MV-4-11 (cell line): Measurements from ENCODE around the gene DNASE2.
A peak's percentile ranks its signal among the peaks of the same experiment; 100 is the strongest.
"Not testable (repeated sequence)": the region's sequence is repeated elsewhere in the genome, so short reads cannot be mapped to it uniquely, and the experiment has no call there.

Source experiments
- DNase-seq: peaks from one replicate; lab custom pipeline; 2025; lab: John Stamatoyannopoulos, UW

Gene DNASE2

DNA sequence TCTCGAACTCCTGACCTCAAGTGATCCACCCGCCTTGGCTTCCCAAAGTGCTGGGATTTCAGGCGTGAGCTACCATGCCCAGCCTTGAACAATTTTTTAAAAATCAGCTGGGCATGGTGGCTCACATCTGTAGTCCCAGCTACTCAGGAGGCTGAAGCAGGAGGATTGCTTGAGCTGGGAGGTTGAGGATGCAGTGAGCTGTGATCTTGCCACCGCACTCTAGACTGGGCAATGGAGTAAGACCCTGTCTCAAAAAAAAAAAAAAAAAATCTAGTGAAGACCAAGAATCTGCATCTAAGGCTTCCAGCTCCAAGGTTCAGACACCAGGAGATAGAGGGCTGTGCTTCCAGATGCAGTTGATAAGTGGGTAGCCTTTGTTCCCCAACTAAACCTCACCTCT, 17.1 kb downstream of the DNASE2 start:
- DNase-seq: no peak

DNA sequence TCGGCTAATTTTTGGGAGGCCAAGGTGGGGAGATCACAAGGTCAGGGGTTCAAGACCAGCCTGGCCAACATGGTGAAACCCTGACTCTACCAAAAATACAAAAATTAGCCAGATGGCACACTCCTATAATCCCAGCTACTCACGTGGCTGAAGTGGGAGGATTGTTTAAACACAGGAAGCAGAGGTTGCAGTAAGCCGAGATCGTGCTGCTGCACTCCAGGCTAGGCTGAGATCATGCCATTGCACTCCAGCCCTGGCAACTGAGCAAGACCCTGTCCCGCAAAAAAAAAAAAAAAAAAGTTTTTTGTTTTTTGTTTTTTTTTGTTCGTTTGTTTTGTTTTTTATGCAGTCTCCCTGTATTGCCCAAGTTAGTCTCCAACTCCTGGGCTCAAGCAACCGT, 21.7 kb downstream of the DNASE2 start:
- peak; percentile 32 for DNase-seq

DNA sequence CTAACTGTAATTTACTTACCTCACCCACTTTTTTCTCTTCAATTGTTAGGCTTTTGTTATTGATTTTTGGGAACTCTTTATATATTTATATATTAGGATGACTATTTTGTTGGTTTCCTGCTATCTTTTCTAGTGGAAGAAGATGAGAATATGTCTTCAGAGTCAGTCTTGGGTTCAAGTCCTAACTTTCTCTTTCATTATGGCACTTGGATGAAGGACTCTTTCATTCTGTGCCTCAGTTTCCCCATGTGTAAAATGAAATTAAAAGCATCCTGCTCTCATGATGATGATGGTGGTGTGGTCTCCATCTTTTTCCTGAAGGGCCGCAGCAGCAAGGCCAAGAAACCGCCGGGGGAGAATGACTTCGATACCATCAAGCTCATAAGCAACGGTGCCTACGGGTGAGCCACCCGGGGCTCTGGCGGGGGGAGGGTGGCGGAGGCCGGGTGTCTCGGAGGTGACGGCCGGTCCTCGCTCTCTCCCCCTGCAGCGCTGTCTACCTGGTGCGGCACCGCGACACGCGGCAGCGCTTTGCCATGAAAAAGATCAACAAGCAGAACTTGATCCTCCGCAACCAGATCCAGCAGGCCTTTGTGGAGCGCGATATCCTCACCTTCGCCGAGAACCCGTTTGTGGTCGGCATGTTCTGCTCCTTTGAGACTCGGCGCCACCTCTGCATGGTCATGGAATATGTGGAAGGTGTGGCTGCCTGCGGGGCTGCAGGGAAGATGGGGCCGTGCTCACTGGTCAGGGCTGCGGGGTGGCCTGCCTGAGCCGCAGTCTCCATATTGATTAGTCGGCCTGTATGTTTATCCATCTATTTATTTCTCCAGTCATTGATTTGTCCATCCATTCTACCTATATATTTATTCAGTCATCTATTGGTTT, 23.0 kb downstream of the DNASE2 start:
- no peak for DNase-seq

DNA sequence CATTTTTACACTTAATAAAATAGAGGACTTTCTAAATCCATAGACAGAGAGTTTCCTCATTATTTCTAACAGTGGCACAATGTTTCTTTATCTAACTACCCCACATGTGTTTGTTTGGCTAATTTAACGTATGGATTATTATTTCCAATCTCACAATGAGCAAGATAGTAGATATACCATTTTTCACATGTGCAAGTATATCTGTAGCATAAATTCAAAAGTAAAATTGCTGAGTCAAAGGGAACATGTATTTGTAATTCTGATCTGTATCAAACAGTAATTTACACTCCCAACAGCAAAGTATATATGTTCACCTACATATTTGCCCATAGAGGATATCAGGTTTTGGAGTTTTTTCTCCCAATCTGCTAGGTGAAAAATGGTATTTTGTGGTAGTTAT, 24.6 kb downstream of the DNASE2 start:
- no peak for DNase-seq

DNA sequence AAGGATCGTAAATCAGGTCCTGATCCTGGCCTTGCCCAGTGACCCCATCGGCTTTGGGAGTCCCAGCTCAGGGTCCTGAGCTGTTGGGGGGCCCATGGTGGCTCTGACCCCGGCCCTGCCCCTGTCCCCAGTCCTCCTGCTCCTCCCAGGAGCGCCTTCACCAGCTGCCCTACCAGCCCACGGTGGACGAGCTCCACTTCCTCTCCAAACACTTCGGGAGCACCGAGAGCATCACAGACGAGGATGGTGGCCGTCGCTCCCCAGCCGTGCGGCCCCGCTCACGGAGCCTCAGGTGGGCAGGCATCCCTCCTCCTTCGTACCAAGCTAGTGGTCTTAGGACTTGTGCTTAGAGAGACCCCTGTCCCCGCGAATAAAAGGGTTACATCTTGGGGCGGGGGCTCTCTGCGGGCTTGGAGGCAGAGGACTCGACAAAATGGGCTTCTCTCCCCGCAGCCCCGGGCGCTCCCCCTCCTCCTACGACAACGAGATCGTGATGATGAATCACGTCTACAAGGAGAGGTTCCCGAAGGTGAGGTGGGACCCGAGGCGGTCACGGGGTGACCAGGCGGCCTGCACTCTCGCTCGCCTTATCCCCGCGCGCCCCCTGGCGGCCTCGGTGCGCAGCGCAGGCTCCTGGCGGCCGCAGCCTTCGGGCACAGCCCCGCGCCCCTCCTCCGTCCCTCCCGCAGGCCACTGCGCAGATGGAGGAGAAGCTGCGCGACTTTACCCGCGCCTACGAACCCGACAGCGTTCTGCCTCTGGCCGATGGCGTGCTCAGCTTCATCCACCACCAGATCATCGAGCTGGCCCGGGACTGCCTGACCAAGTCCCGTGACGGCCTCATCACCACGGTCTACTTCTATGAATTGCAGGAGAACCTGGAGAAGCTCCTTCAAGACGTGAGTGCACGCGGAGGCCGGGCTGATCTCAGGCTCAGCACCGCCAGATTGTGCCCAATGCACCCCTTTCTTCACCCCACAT, 33.8 kb downstream of the DNASE2 start:
- DNase-seq: peak; percentile 65

DNA sequence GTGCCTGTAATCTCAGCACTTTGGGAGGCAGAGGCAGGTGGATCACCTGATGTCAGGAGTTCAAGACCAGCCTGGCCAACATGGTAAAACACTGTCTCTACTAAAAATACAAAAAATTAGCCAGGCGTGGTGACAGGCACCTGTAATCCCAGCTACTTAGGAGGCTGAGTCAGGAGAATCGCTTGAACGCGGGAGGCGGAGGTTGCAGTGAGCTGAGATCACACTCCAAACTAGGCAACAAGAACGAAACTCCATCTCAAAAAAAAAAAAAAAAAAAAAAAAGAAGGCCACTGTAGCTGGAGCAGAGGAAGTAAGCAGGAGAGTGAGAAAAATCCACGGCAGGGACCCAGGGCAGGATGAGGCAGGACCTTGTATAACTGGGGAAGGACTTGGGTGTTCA, 34.6 kb downstream of the DNASE2 start:
- not testable (repeated sequence) for DNase-seq

DNA sequence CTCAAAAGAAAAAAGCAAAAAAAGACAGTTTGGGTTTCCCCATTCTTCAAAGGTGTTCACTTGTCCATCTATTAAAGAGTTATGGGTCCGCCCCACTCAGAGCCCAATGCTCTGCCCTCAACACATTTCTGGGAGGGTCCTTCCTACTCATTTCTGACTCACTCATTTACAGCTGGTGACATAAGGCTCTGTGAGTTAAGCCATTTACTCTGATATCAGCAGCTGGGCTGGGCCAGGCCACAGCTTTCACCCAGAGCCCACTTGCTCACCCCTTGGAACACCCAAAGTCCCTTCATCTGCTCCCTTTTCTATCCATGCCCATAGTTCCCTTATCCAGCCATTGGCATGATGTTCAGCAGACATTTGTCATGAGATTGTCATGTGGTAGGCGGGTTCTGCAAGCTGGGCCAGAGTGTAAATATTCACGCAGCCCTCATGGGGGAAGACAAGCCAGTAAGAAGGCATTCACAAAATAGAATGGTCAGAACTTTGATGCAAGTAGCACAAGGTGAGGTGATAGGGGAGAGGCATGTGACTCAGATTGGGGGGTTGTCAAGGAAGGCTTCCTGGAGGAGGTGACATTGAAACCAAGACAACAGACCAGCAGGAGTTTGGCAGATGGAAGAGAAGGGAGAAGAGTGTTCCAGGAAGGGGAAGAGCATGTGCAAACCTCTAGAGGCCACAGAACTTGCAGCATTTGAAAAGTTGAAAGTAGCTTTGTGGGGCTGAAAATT, 37.1 kb downstream of the DNASE2 start:
- DNase-seq: no peak

DNA sequence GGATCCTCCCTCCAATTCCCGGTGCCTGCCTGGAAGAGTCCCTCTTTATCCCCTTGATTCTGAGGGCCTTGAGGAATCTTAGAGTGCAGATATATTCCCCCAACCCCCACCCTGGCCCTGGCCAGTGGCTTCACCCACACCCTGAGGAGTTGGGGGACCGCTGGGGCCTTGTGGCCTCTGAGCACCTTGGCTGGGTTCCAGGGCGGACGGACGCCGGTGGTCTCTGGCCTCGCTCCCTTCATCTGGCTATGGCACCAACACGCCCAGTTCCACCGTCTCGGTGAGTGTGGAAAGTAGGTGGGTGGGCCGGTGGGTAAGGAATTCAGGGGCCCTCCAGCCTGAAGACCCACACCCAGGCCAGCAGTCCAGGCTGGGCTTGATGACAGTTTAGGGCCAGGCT, 37.9 kb downstream of the DNASE2 start:
- DNase-seq: no peak

DNA sequence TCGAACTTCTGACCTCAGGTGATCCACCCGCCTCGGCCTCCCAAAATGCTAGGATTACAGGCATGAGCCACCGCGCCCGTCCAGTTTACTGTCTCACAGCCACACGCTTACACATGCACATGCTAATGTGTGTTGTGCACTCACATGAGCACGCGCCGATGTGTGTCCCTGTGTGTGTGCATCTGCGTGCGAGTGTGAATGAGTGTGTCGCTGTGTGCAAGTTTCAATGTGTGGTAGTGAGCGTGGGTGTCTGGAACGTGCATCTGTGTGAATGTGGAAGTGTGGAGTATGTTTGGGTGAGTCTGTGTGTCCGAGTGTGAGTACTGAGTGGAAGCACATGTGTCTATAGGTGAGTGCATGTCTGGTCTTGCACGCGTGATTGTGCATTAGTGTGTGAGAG, 38.7 kb downstream of the DNASE2 start:
- no peak for DNase-seq

DNA sequence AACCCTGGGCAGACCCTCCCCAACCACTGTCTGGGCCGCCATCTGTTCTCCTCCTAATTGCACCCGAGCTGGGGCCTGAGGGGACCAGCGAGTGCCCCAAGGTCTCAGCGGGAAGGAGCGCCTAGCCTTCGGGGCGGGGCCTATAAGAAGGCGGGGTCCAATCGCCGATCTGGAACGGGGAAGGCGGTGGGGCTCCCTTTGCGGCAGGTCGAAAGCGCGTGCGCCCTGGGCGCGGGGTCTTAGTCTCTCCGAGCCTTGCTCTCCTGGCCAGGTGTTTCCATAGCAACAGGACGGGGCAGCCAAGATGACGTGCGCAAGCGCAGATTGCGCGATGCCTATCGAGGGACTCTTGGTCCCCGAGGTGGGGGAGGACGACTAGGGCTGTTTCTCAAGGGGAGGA, 40.2 kb downstream of the DNASE2 start:
- DNase-seq: no peak

DNA sequence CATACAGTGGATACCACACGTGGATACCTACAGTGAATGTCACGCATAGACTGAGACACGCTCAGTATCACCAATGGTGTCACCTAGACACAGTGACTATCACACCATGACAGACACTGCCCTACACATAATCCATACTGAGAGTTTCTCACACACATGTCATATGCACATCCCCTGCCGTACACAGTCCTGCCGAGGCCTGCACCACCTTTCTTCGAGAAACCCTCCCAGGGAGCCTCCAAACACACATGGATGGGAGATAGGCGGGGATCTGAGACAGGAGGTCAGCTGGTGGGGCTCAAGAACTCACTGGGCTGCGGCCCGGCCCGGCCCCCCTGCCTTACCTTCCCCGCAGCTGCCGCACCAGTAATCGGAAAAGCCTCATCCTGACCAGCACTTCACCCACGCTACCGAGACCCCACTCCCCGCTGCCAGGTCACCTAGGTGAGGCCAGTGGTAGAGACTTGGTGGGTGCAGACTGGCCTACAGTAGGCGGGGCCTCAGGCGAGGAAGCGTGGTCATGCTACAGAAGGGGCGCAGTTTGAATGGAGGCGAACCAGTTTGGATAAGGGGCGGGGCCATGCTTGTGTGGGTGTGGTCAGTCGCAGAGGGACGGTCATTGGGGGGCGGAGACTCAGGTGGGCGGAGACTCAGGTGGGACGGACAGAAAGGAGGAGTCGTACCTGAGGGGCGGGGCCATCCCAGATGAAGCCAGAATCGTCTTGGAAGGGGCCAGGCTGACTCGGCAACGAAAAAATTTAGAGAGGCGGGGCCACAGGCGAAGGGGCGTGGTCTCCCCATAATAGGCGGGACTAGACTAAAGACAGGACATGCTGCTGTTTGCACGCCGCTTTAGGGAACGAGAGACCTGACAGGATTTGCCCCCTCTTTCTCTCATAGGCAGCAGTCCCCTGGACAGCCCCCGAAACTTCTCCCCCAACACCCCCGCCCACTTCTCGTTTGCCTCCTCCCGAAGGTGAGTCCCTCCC, 40.9 kb downstream of the DNASE2 start:
- peak; percentile 23 for DNase-seq

DNA sequence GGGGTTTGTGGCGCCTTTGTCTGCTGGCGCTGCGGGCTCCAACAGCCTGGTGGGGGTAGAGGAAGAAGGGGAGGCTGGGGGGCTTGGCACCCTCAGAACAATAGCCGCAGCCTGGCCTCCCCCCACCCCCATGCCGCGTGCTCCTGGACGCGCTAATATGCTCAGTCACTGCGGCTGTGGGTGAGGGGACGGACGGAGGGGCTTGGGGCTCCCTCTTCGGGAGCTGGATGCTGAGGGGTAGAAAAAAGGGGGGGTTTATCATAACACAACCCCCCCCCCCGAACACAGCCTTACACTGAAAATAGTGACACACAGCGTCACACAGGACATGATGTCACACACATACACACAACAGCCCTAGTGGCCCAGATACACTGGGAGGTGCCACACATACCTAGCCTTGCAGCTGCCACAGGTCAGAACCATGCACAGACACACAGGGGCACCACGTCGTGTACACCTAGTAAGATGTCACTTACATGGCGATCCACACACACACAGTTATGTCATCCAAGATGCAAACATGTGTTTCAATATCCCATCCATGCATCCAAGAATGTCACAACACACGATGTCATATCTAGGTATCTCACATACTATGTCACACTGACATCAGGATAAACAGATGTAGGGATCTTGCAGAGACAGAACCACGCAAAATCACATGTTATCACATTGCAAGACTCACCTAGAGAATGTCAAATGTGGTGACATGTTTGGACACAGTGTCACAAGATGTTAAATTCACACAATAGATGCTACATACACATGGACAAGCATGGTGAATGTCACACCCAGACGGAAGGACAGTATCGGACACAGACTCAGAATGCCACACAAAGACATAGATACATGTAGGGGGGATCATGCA, 42.1 kb downstream of the DNASE2 start:
- DNase-seq: no peak

DNA sequence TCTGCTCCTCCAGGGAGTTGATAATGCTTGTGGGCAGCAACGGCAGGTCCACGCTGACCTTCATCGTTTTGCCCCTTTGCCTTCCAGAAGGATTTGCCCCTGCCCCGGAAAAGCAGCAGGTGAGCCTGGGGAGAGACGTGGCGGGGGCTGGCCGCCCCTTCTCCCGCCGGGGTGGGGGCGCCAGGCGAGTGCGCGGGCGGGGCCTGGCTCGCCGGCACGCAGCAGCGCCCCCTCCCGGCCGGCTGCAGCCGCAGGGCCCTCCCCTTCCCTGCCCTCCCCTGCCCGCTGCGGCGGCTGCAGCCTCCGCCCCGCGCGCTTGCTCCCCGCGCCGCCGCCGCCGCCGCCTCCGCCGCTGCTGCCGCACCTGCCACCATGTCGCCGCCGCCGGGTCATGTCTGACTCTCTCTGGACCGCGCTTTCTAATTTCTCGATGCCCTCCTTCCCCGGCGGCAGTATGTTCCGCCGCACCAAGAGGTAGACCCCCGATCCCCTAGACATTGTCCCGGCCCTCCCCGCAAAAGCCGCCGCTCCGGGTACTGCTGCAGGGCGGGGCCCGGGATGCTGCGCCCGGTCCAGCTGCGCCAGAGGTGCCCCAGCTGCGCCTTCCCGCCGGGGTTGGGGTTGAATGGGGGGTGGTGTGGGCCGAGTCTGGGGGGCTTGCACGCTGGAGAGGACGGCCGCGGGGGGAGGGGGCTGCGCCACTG, 42.9 kb downstream of the DNASE2 start, which contains the start of gene MAST1:
TSS of gene MAST1 (plus strand) at position 334 of the 704 bp plus-strand sequence. CDS start at position 392, 58 bp downstream.
- peak; percentile 31 for DNase-seq

DNA sequence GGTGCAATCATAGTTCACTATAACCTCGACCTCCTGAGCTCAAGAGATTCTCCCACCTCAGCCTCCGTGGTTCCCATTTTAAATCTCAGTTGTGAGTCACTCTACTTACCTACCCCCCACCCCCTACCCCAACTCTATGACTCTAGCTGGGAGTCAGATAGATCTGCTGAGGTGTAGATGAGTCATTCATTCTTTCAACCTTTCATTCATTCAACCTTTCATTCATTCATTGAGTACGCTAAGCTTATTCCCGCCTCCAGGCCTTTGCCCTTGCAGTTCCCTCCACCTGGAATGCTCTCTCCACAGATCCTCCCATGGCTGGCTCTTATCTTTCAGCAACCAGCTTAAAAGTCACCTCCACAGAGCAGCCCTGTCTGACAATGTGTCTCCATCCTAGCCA, 44.0 kb downstream of the DNASE2 start:
- DNase-seq: no peak

DNA sequence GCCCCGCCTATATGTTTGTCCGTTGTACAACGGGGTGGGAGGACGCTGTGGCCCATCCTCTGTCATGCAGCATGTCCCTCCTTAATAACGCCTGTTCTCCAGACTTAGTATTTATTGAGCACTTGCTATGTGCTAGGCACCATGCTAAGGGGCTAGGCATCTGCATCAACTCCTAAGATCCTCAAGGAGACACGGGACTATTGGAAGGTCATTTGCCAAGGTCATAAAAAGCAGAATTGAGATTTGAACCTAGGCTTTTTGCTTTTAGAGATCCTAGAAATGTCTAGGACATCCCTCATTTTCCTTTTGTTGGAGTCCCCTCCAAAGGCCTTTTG, 44.8 kb downstream of the DNASE2 start:
- no peak for DNase-seq

DNA sequence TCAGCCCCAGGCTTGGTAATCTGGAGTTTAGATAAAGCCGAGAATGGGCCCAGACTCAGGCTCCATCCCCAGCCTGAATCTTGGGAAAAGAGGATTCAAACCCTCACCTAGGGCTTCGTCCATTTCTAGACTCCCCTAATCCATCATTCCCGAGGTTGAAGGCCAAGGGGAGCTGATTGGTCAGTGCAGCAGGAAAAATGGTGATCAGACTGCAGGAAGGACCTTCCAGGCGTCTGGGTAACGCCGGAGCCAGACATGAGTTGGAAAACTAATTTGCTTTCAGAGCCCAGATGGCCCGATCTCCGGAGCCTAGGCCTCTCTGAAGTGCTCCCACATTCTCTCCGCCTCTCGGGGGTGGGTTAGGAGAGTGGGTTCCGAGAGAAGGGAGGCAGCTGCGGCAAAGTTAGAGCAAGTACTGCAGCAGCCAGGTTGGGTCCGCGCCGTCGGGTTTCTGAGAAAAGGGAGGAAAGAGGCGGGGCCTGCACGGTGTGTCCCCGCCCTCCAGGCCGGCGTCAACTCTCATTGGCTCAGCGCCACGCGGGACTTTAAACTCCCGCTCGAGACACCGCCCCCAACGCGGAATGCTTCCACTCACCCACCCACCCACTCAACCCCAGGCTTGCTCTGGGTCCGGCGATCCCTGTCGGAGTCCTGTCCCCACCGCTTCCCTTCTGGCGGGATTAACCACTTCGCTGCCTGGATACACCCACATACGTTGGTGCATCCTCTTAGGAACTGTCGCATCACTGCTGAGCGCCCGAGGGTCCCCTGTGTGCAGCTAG, 46.1 kb downstream of the DNASE2 start:
- DNase-seq: no peak

DNA sequence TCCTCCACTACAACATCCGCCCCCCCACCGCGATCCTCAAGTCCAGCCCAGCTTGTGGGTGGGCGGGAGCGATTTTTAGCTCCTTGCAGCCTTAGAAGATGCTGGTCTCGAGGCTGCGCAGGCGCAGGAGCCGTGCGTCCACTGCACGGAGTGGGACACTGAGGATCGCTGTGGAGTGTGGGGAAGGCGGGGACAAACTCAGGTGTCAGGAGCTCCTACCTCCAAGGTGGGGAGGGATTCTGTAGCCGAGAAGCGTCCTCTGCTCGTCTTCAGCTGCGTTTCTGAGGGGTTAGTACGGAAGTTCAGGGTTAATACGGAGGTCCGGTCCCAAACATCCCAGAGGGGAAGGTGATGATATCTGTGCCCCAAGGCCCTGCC, 46.7 kb downstream of the DNASE2 start, which contains the start of gene RTBDN:
TSS of gene RTBDN (minus strand) at position 14 of the 378 bp plus-strand sequence. CDS start 4,600 bp downstream, outside the sequence.
- no peak for DNase-seq
